Measurements from ENCODE around the gene PDGFRB. TPM values are rescaled to one million over a fixed set of nuclear protein-coding genes. Genes with fewer than 3 reads are reported as not detected.

PDGFRB gene
- total and polyA plus RNA-seq, 9 of the 15 experiments (the other 6 are each of a cell fraction or from before 2014, with no cell fraction given), result 0.01 to 1.5 (median 0.09) TPM; not detected in 3

GRCh38 chr5:150190987-150191386 lies 35.3 kb upstream of the PDGFRB start (continued):
- TF ChIP-seq REST (IDR thresholded peaks at IDR 0.05; ENCODE audit: borderline replicate concordance) (no peak), REST (CRISPR knock-in tag; IDR thresholded peaks at IDR 0.05; ENCODE audit: low read depth) (no peak)

- Histone ChIP-seq H3K27ac (ENCODE audit: extremely low read depth, low read depth, low read length) (no peak overlapping the region), H3K4me2 (ENCODE audit: insufficient read depth, low read length) (no peak overlapping the region), H3K9me3 (replicated peaks; ENCODE audit: control insufficient read depth, insufficient read depth, low read depth, low read length) (no peaks in the 10 kb centered on the region), H3K36me3 (ENCODE audit: control insufficient read depth, insufficient read depth, low read length) (no peaks in the 10 kb centered on the region), H3K9ac (ENCODE audit: insufficient read depth in 1 of 2, low read depth in 2 of 2, low read length in 2 of 2) (no peak overlapping the region), H3K79me2 (ENCODE audit: control insufficient read depth, insufficient read depth, low read length) (no peaks in the 10 kb centered on the region), H2AFZ (ENCODE audit: low read depth, low read length) (no peak overlapping the region), H3K27me3 (ENCODE audit: control insufficient read depth in 2 of 2, insufficient read depth in 2 of 2, low read length in 2 of 2) (peaks cover 42 to 90% of the 10 kb centered on the region in 2 experiments), H3K4me3 (no peak overlapping the region), H3K9me1 (ENCODE audit: control insufficient read depth, insufficient read depth, low read length) (no peaks in the 10 kb centered on the region), H3K4me1 (replicated peaks in 1 of 2; ENCODE audit: control insufficient read depth in 2 of 2, insufficient read depth in 2 of 2, low read length in 2 of 2) (peaks cover 0 to 7% of the 10 kb centered on the region in 2 experiments; a peak in 1 of 5 replicates), H4K20me1 (replicated peaks; ENCODE audit: control insufficient read depth, insufficient read depth, low read length) (0 out of 2 replicates have a peak, but pooled peaks cover 7% of the 10 kb centered on the region)
- in situ Hi-C loops (cut with MboI) (no loop called here), intact Hi-C loops (cut with micrococcal nuclease) (no loop called here)
- no peak for DNase-seq (ENCODE audit: extremely low read depth in 1 of 4, low spot score in 3 of 4)
- POLR2A ChIA-PET, result interaction anchor here (1.4 kb wide), 1 partner anchor 22 kb away, joined by 3 read pairs; no protein-coding TSS in a partner anchor
- ATAC-seq, result no peak
- under 1% methylated on average over 15 of the region's 16 CpGs for WGBS (ENCODE audit: insufficient coverage, low coverage, missing lambda C conversion rate)
- no TSS peak for BruUV-seq (replicated peaks)
- FAIRE-seq, result no peak
- TF ChIP-seq SP1 (CRISPR knock-in tag; IDR thresholded peaks at IDR 0.05) (no peak), SAFB2 (IDR thresholded peaks at IDR 0.05; ENCODE audit: borderline replicate concordance, low read depth, low read length, severe bottlenecking) (no peak), HMGN3 (IDR thresholded peaks at IDR 0.05; ENCODE audit: borderline replicate concordance, extremely low read depth, insufficient read length, low read depth, low read length) (no peak), PATZ1 (CRISPR knock-in tag; IDR thresholded peaks at IDR 0.05; ENCODE audit: borderline replicate concordance) (no peak), SPI1 (IDR thresholded peaks at IDR 0.05; ENCODE audit: borderline replicate concordance, low read depth, low read length) (no peak)
- CTCF ChIA-PET (ENCODE audit: low intra/inter-chr PET ratio), result no interaction called here
Observed at GRCh38 chr5:150190503-150190979, 34.9 kb upstream of the PDGFRB start.
